Measurements from ENCODE around the gene CCNF.

Gene CCNF

GRCh38 chr16:2467528-2468232, 38.4 kb downstream of the CCNF start:
- peak overlapping the region; percentile 12 for H3K4me3 ChIP-seq (ENCODE audit: control insufficient read depth, low read depth, low read length)
- TF ChIP-seq, protein P1, sequence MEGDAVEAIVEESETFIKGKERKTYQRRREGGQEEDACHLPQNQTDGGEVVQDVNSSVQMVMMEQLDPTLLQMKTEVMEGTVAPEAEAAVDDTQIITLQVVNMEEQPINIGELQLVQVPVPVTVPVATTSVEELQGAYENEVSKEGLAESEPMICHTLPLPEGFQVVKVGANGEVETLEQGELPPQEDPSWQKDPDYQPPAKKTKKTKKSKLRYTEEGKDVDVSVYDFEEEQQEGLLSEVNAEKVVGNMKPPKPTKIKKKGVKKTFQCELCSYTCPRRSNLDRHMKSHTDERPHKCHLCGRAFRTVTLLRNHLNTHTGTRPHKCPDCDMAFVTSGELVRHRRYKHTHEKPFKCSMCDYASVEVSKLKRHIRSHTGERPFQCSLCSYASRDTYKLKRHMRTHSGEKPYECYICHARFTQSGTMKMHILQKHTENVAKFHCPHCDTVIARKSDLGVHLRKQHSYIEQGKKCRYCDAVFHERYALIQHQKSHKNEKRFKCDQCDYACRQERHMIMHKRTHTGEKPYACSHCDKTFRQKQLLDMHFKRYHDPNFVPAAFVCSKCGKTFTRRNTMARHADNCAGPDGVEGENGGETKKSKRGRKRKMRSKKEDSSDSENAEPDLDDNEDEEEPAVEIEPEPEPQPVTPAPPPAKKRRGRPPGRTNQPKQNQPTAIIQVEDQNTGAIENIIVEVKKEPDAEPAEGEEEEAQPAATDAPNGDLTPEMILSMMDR (conservative IDR thresholded peaks at IDR 0.05; ENCODE audit: control insufficient read depth, insufficient read depth, low read depth, low read length): no peak
- DNase-seq (ENCODE audit: low read depth): peak; percentile 78

GRCh38 chr16:2468233-2468724, 39.0 kb downstream of the CCNF start:
- H3K4me3 ChIP-seq (ENCODE audit: control insufficient read depth, low read depth, low read length): peak overlapping the region; percentile 24
- TF ChIP-seq, protein P1 (conservative IDR thresholded peaks at IDR 0.05; ENCODE audit: control insufficient read depth, insufficient read depth, low read depth, low read length): no peak
- DNase-seq (ENCODE audit: low read depth): no peak

- DNase-seq (ENCODE audit: low read depth): no peak
- TF ChIP-seq, protein P1 (conservative IDR thresholded peaks at IDR 0.05; ENCODE audit: control insufficient read depth, insufficient read depth, low read depth, low read length): no peak
- no peak overlapping the region for H3K4me3 ChIP-seq (ENCODE audit: control insufficient read depth, low read depth, low read length)
Observed at GRCh38 chr16:2468725-2469398, 39.6 kb downstream of the CCNF start.

GRCh38 chr16:2469399-2470233, 40.4 kb downstream of the CCNF start:
- no peak for DNase-seq (ENCODE audit: low read depth)
- TF ChIP-seq, protein P1 (conservative IDR thresholded peaks at IDR 0.05; ENCODE audit: control insufficient read depth, insufficient read depth, low read depth, low read length): no peak
- H3K4me3 ChIP-seq (ENCODE audit: control insufficient read depth, low read depth, low read length): no peak overlapping the region

GRCh38 chr16:2470234-2470601, 41.0 kb downstream of the CCNF start:
- TF ChIP-seq, protein P1 (conservative IDR thresholded peaks at IDR 0.05; ENCODE audit: control insufficient read depth, insufficient read depth, low read depth, low read length): no peak
- H3K4me3 ChIP-seq (ENCODE audit: control insufficient read depth, low read depth, low read length): no peak overlapping the region
- no peak for DNase-seq (ENCODE audit: low read depth)

- TF ChIP-seq, protein P1 (conservative IDR thresholded peaks at IDR 0.05; ENCODE audit: control insufficient read depth, insufficient read depth, low read depth, low read length): no peak
- no peak overlapping the region for H3K4me3 ChIP-seq (ENCODE audit: control insufficient read depth, low read depth, low read length)
- no peak for DNase-seq (ENCODE audit: low read depth)
Observed at GRCh38 chr16:2470603-2471015, 41.4 kb downstream of the CCNF start.

All from fibroblast of mammary gland (primary cell).